GM18861 (cell line): ENCODE data around the gene RITA1.
"Not testable (repeated sequence)": the region's sequence is repeated elsewhere in the genome, so short reads cannot be mapped to it uniquely, and the experiment has no call there.

Source experiments
- ATAC-seq: cut with Tn5 transposase; IDR thresholded peaks from one replicate; pipeline ENCODE4 v1.9.1; 2021; ENCODE audit not compliant: unreplicated experiment

Gene RITA1, protein sequence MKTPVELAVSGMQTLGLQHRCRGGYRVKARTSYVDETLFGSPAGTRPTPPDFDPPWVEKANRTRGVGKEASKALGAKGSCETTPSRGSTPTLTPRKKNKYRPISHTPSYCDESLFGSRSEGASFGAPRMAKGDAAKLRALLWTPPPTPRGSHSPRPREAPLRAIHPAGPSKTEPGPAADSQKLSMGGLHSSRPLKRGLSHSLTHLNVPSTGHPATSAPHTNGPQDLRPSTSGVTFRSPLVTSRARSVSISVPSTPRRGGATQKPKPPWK

DNA sequence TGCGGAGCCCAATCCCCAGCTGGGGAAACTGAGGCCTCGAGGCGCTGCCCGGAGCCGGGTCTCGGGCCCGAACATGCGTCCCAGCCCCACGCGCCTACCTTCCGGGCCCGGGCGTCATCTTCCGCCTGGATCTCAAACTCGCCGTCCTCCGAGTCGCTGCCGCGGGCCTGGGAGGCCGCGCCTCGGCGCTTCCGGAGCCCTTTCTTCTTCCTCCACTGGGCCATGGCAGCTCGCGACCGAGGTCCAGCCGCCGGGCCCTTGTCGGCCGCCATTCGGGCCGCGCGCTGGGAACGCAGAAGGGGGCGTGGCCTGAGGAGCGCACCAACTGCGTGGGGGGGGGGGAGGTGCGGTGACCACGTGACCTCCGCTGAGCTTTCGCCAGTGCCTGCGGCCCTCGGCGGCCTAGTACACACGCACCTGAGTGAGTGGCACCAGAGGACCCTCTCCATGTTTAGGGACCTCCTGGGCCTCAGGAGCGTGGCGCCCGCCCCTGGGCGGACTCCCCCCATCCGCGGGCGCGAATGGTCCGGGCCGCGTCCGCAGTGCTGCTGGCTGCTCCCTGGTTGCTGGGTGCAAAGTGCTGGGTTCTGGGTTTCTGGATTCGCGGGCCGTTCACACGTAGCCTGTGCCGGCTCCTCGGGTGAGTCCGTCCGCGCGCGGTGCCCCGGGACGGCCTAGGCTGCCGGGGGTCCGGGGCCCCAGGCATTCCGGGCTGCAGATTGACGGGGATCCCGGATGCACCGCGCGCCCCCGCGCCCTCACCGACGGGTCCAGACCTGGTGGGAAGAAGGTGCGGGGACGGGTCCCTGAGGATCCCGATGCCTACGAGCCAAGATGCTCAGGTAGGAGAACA lies at the start of gene RITA1, which contains the start of gene DDX54:
Gene RITA1 (plus strand): TSS at position 542 of the 853 bp plus-strand sequence. CDS start 1,026 bp downstream, outside the sequence.
Gene DDX54 (minus strand): TSS at position 299 of the 853 bp plus-strand sequence. CDS start 27 bp downstream, at position 272.
- ATAC-seq: peak; percentile 34

DNA sequence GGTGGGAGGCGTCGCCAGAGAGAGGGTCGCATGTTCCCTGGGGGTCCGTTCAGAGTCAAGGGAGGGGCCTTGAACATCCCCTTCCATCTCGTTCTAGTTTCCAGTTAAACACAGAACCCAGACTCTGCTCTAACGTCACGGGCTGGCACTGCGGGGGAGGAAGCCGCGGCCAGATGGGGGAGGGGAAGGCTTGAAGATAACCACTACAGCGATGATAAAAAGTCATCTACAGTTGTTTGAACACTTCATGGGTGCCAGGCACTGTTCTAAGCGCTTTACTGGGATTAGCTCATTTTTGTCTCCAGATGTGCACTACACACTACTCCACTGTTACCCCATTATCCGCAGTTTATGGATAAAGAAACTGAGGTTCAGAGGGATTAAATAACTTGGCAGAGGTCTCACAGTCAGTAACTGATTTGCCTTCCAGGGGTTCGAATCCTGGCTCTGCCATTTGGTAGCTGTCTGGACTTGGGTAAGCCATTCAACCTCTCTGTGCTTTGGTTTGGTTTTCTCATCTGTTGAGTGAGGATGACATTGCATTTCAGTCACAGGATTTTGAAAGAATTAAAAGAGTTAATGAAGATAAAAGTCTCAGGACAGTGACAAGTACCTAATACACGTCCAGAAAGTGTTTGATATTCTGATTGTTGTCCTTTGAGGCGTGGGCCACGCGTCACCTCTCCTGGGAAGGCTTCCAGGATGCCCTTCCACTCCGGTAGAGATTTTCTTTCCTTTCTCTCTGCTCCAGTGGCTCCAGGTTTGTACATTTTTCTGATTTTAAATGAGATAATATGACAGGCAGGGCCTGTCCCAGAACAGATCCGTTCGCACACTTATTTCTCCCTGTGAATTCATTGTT lies 49.2 kb upstream of the RITA1 start:
- no peak for ATAC-seq

DNA sequence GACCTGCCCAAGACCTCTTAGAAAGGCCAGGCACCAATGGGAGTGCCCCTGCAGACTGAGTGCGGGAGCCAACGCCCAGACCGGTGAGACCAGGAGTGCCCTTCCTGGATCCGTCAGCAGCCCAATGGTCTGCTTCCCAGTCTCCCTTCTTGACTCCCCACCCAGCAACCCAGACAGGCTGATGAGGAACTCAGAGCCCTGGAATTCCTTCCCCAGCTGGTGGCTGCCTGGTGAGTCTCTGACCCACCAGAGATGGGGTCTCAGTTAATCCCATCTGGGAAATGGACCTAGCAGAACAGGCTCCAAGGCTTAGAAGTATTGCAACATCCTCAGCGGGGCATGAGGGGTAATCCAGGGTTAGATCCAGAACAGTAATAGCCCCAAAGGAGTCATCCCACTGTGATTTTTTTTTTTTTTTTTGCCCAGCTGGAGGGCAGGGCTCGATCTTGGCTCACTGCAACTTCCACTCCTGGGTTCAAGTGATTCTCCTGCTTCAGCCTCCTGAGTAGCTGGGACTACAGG lies 48.5 kb upstream of the RITA1 start:
- no peak for ATAC-seq

DNA sequence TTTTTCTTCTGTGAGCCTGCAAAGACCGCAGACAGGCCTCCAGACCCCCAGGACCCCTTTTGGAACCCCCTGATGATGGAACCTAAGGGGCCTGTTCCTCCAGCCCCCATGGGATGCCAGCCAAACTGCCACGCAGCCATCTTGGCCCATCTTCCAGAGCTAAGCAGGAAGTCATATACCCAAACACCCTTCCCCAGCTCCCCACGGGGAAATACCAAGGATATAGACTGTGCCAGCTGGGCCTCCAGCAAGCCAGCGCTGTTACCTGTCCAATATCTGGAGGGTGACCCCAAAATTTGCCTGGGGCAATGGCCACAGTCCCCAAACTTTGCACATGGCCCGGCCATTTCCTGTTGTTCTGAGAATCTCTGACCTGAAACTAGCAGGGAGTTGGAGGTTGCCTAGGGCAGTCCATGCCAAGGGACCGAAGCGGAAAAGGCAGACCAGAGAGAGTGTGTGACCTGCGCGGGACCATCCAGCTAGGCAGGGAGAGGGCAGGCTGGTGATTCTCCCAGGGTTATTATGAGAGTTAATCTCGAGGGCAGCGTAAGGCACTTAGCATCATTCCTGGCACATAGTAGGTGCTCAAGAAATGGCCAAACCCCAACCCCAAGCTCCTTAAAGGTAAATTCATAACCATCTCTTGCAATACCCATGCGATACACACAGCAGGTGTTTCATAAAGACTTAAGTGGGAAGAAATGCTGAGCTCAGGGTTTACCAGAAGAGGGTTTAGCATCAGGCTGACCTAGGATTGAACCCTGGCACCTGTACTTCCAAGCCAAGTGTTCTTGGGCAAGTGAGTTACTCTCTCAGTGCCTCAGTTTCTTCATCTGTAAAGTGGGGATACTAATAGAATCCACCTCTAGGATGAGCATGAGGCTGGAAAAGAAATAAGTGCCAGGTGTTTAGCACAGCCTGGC lies 47.4 kb upstream of the RITA1 start:
- no peak for ATAC-seq

DNA sequence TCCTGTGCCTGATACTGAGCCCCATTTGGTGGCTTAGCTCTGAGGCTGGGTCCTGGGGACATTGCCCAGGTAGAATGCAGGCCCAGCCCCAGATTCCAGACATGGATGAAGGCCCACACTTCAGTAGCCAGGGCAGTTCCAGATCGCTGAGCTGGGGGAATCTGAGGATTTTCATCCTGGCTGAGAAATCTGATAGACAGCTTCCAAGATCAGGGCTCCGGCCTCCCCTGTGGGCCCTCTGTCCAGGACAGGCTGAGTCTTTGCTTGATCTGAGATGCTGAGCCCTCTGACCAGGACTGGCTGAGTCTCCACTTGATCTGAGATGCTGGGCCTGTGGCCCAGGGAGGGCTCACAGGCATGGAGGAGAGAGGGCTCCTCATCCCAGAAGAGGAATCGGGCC lies 46.7 kb upstream of the RITA1 start:
- no peak for ATAC-seq

DNA sequence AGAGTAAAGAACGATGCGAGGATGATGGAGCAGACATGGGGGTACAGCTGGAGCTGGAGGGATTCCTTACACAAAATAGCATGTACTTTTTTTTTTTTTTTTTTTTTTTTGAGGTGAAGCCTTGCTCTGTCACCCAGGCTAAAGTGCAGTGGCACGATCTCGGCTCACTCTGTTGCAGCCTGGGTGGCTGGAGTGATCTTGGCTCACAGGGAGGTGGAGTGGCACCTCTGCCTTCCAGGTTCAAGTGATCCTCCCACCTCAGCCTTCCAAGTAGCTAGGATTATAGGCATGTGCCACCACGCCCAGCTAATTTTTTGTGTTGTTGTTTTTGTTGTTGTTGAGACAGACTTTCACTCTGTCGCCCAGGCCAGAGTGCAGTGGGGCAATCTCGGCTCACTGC lies 44.8 kb upstream of the RITA1 start:
- no peak for ATAC-seq

DNA sequence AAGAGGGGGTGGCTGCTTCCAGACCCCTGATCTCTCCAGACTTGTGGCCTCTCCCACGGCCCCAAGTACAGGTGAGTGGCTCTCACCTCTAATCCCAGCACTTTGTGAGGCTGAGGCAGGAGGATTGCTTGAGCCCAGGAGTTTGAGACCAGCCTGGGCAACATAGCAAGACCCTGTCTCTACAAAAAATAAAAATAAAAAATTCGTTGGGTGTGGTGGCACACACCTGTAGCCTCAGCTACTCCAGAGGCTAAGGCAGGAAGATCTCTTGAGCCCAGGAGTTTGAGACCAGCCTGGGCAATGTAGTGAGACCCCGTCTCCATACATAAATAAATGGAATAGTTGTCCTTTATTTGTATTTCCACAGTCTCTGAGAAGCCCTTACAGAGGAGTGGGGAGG lies 43.8 kb upstream of the RITA1 start:
- not testable (repeated sequence) for ATAC-seq

DNA sequence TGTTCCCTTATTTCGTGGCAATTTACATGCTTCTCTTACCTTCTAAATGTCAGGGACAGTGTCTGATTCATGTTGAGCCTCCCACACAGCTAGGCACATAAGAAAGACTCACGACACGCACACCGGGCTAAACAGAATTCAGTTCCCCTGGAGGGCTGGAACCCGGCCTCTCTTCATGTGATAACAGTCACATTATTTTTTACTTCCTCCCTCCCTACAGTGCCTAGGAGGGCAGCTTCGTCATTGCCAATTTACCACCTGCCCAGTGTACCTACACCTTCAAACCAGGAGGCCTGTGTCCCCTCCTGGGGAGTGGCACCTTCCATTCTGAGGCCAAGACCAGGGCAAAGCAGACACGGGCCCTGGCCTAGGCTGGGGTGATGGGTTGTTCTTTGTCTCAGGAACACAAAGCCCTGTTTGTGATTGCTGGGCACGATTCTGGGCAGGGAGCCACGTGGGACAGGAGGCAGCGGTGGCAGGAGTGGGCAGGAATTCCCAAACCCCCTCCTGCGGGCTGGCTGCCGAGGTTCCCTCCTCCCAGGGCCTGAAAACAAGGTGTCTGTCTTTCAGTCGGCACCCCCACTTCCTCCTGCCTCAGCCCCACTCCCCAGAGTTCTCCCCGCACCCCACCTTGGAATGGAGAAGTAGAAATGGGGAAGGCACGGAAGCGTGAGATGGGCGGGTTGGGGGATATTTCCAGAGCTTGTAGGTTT lies 43.2 kb upstream of the RITA1 start:
- no peak for ATAC-seq

DNA sequence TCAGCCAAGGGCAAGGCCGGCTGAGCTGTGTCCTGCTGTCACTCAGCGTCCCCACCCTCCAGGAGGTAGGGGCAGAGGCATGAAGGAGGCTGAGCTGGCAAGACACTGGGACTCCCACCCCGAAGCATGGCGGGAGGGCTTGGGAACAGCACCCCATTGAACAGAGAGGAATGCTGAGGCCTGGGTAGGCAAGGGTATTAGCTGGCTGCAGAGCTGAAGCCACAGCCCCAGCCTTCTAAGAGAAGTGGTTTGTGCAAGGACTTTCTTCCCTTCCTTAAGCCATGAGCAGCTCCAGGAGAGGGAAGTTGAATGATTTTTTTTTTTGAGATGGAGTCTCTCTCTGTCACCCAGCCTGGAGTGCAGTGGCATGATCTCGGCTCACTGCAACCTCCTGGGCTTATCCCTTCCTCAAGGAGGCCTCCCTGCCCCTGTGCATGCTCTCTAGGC lies 42.6 kb upstream of the RITA1 start:
- no peak for ATAC-seq

DNA sequence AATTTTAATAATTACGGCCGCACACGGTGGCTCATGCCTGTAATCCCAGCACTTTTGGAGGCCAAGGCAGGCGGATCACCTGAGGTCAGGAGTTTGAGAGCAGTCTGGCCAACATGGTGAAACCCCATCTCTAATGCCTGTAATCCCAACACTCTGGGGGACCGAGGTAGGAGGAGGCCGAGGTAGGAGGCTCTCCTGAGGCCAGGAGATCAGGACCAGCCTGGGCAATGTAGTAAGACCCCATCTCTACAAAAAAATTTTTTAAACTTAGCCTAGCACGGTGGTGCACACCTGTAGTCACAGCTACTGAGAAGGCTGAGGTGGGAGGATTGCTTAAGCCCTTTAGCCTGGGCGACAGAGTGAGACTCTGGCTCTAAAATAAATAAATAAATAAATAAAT lies 41.6 kb upstream of the RITA1 start:
- ATAC-seq: no peak

DNA sequence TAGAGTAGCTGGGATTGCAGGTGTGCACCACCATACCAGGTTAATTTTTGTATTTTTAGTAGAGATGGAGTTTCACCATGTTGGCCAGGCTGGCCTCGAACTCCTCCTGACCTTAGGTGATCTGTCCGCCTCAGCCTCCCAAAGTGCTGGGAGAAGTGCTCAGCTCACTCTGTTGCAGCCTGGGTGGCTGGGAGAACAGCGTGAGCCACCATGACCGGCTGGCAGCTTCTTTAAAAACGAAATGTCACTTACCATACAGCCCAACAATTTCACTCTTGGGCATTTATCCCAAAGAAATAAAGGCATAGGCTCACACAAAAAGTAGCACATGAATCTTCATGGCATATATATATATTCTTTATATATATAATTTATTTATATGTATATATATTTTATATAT lies 40.7 kb upstream of the RITA1 start:
- no peak for ATAC-seq

DNA sequence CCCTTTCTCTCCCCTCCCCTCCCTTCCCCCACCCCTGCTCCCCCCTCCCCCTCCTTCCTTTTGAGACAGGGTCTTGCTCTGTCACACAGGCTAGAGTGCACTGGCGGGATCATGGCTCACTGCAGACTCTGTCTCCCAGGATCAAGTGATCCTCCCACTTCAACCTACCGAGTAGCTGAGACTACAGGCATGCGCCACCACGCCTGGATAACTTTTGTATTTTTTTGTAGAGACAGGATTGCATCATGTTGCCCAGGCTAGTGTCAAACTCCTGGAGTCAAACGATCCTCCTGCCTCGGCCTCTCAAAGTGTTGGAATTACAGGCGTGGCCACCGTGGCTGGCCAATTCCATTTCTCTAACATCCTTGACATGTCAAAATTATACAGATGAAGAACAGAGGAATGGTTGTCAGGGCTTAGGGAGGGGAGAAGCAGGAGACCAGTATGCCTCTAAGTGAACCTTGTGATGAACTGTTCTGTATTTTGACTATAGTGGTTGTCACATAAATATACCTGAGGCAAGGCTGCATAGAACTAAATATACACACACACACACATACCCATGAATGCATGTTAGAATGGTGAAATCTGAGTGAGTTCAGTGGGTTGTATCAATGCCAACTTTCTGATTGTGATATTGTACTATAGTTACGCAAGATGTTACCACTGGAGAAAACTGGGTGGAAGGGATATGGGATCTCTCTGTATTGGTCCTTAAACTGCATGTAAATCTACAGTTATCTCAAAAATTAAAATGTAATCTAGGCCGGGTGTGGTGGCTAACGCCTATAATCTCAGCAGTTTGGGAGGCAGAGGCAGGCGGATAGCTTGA lies 39.6 kb upstream of the RITA1 start:
- no peak for ATAC-seq

DNA sequence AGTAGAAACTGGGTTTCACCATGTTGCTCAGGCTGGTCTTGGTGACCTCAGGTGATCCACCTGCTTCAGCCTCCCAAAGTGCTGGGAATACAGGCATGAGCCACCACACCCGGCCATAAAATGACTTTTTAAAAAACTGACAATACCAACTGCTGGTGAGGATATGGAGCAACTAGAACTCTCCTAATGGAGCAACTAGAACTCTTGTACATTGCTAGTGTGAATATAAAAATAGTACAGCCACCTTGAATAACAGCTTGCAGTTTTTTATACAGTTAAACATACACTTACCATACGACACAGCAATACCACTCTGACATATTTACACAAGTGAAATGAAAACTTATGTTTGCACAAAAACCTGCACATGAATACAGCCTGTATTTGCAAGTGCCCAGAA lies 38.5 kb upstream of the RITA1 start:
- no peak for ATAC-seq

DNA sequence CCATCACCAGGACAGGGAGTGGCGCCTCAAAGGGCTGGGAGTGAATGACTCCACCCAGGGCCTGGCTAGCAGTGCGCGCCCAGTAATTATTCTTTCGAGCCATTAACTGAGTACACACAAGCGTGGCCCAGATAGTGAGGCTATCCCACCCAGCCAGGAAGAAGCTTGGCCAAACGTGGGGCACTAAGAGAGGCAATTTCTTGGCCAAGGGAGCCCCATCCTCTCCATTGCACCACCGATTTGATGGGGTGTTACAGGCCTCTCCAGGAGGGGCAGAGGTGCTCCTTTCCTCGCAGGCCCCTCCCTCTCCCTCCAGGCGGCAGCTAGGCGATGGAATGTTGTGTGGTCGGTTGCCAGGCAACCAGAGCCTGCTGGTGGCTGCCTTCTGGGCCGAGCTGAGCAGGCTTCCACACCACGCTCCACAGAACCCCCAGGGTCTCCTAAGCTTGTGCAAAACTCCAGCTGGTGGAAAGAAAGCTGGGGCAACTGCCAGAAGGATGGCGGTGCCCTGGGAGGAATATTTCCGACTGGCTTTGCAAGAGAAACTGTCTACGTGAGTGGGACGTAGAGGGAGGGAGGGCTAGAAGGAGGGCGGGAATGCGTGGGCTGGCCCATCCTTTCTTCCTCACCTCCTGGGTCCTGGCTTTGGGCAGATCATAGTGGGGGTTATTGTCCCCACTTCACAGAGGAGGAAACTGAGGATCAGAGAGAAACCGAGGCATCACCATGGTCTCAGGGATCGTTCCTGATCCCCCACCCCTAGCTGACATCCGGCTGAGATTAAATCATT lies 36.0 kb upstream of the RITA1 start, which contains the start of gene CFAP73:
Gene CFAP73 (plus strand): TSS at position 364 of the 790 bp plus-strand sequence. CDS start 134 bp downstream, at position 498.
- no peak for ATAC-seq

DNA sequence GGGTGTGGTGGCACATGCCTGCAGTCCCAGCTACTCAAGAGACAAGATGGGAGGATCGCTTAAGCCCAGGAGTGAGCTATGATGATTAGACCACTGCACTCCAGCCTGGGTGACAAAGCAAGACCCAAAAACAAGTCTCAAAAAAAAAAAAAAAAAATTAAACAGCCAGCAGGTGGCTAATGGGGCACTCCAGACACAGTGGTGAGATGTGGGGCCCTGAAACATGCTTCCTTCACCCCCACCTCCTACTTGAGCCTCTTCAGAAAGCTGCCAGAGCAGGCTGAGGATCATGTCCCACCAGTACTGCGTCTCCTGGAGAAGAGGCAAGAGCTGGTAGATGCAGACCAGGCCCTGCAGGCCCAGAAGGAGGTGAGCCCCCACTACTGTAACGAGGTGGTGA lies 33.9 kb upstream of the RITA1 start:
- ATAC-seq: no peak

DNA sequence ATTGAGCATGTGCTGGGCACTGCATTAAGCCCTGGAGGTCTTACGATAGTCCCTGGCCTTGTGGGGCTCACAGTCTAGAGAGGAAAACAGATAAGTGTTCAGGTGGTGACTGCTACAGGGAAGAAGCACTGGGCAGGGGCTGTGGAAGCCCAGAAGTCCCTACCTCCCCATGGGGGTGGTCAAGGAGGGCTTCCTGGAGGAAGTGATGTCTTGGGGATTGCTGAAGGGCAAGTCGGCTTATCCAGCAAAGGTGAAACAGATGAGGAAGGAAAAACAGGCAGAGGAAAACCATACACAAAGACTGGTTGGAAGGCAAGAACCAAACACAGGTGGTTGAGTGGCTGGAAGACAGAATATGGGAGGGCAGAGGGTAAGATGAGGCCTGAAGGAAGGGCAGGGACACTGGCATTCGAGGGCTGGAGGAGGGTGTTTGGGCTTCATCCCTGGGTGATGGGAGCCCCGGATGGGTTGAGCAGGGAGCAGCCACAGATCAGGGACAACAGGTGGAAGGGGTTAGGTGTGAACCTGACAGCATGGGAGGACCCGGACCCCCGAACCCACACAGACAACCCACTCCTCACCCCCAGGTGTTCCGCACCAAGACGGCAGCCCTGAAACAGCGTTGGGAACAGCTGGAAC lies 33.2 kb upstream of the RITA1 start:
- no peak for ATAC-seq
